ENCODE measurements around the gene TRA2A. TPM values are rescaled to one million over a fixed set of nuclear protein-coding genes. Genes with fewer than 3 reads are reported as not detected.

TRA2A gene
- total and polyA plus RNA-seq, 2 of the 13 experiments (the other 11 are each of a cell fraction or from before 2014, with no cell fraction given): 39.1 to 41.6 TPM

DNA sequence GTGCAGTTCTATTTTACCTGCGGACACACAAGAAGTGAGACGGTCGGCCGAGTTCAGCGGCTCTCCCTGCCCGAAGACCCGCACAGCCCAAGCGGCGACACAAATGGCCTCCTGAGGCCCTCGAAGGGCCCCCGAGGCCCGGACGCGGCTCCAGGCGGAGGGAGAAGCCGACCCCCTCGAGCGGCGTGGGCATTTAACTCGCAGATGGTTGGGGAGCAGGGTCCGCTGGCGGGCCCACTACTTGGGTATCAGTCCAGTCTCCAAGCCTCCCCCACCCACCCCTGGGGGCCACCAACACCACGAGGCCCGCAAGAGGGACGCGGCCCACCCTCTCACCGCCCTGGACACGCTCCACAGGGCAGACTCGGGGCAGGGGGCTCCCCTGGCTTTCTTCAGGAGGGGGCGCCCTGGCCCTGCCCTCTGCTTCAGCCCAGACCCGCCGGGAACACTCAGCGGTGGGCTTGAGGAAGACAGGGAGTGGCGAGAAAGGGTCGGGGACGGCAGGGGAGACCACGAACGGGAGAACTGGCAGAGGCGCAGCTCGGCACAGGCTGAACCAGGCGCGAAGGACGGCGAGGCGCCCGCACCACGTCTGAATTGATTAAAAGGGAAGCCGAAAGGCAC lies 63.1 kb downstream of the TRA2A start (continued):
- TF ChIP-seq TRAFD1 (CRISPR knock-in tag; IDR thresholded peaks at IDR 0.05; ENCODE audit: borderline replicate concordance) (no peak), ZC3H13 (CRISPR knock-in tag; IDR thresholded peaks at IDR 0.05) (peak; percentile 24; the same call in 1 of the 2 replicates), ZNF839 (CRISPR knock-in tag; IDR thresholded peaks at IDR 0.05; ENCODE audit: borderline replicate concordance) (no peak), REST (IDR thresholded peaks at IDR 0.05; ENCODE audit: borderline replicate concordance in 1 of 2, low read depth in 1 of 2, low read length in 2 of 2) (no peak), BRD4 (CRISPR knock-in tag; IDR thresholded peaks at IDR 0.05) (no peak), AGO2 (optimal IDR thresholded peaks at IDR 0.05; ENCODE audit: low read depth, low read length) (peak; percentile 89), ATF3 (CRISPR knock-in tag; IDR thresholded peaks at IDR 0.05) (no peak), ZNF124 (CRISPR knock-in tag; IDR thresholded peaks at IDR 0.05) (no peak), PPARG (CRISPR knock-in tag; conservative IDR thresholded peaks at IDR 0.05) (0 out of 2 replicates have a peak, but pooled peaks have one; percentile 7), ZNF317 (CRISPR knock-in tag; IDR thresholded peaks at IDR 0.05) (no peak), REPIN1 (CRISPR knock-in tag; IDR thresholded peaks at IDR 0.05; ENCODE audit: borderline replicate concordance, low read depth) (no peak), MEF2D (CRISPR knock-in tag; IDR thresholded peaks at IDR 0.05) (0 out of 2 replicates have a peak, but pooled peaks have one; percentile 27), ZNF616 (CRISPR knock-in tag; IDR thresholded peaks at IDR 0.05; ENCODE audit: low read depth) (no peak), KDM2A (CRISPR knock-in tag; IDR thresholded peaks at IDR 0.05; ENCODE audit: borderline replicate concordance, low read depth) (no peak), ZNF530 (CRISPR knock-in tag; IDR thresholded peaks at IDR 0.05; ENCODE audit: low read depth) (no peak), ZMYM2 (CRISPR knock-in tag; IDR thresholded peaks at IDR 0.05) (no peak), ZNF326 (CRISPR knock-in tag; IDR thresholded peaks at IDR 0.05; ENCODE audit: borderline replicate concordance) (no peak), PATZ1 (CRISPR knock-in tag; IDR thresholded peaks at IDR 0.05) (peak; percentile 68), JUNB (CRISPR knock-in tag; IDR thresholded peaks at IDR 0.05; ENCODE audit: borderline replicate concordance) (no peak), CENPT (CRISPR knock-in tag; IDR thresholded peaks at IDR 0.05; ENCODE audit: low read depth) (no peak)

Measured in HepG2 (cell line).